ELR (cell line): ENCODE data around the gene ARMC7.
"Not testable (repeated sequence)": the region's sequence is repeated elsewhere in the genome, so short reads cannot be mapped to it uniquely, and the experiment has no call there.

ENCODE experiments used
- DNase-seq: peaks from one replicate; pipeline ENCODE4 v3.0.0-alpha.2; 2015; ENCODE audit warnings: low read depth

Gene ARMC7

GRCh38 chr17:75130059-75130631 lies 20.4 kb downstream of the ARMC7 start:
- DNase-seq: no peak

- peak; percentile 85 for DNase-seq
Observed at GRCh38 chr17:75130632-75131277, 21.0 kb downstream of the ARMC7 start.

GRCh38 chr17:75131278-75132017 lies 21.7 kb downstream of the ARMC7 start, which contains the start of gene NT5C:
Gene NT5C (minus strand): TSS chr17:75131742. CDS start chr17:75131707, 35 bp downstream.
- DNase-seq: peak; percentile 90

DNA sequence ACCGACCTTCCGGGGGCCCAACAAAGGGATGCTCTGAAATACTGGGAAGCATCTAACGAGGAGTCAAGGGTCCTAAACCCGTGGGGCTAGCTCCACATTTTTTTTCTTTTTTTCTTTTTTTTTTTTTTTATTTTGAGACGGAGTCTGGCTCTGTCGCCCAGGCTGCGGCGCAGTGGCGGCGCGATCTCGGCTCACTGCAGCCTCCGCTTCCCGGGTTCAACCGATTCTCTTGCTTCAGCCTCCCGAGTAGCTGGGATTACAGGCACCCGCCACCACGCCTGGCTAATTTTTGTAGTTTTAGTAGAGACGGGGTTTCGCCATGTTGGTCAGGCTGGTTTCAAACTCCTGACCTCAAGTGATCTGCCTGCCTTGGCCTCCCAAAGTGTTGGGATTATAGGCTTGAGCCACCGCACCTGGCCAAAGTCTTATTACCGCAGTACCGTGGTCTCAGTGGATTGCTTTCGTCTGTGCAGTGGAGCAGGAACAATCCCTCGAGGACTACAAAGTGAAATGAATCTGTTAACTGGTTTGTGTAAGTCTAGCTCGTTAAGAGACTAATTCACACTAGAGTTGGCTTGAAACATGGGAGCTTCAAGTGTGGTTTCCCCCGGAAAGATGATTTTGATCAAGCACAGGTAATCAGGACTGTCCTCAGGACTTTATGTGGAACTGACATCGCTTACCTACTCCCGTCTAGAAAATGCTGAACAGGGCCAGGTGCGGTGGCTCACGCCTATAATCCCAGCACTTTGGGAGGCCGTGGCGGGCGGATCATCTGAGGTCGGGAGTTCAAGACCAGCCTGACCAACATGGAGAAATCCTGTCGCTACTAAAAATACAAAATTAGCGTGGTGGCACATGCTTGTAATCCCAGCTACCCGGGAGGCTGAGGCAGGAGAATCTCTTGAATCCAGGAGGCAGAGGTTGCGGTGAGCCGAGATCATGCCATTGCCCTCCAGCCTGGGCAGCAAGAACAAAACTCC lies 22.5 kb downstream of the ARMC7 start:
- not testable (repeated sequence) for DNase-seq

DNA sequence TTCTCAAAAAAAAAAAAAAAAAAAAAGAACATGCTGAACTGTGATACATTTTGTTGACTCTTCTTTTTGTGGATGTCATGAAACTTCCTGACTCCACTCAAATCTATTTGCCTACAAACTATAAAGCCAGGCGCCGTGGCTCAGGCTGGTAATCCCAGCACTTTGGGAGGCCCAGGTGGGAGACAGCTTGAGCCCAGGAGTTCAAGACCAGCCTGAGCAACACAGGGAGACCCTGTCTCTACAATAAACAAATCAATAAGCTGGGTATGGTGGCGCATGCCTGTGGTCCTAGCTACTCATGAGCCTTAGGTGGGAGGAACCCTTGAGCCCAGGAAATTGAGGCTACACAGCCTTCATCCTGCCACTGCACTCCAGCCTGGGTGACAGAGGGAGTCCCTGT lies 23.2 kb downstream of the ARMC7 start:
- no peak for DNase-seq

DNA sequence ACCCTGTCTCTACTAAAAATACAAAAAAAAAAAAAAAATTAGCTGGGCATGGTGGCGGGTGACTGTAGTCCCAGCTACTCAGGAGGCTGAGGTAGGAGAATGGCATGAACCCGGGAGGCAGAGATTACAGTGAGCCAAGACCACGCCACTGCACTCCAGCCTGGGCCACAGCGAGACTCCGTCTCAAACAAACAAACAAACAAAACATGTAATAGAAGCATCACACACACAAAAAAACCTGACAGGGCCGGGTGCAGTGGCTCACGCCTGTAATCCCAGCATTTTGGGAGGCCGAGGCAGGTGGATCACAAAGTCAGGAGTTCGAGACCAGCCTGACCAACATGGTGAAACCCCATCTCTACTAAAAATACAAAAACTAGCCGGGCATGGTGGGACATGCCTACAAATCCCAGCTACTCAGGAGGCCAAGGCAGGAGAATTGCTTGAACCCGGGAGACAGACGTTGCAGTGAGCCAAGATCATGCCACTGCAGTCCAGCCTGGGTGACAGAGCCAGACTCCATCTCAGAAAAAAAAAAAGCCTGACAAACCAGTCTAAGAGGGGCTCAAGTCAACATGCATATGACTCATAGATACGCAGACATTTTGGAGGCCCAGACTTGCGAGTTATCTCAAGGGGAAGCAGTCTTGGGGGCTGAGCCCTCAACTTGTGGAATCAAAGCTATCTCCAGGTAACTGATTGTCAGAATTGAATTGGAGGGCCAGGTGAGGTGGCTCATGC lies 24.0 kb downstream of the ARMC7 start:
- peak; percentile 32 for DNase-seq

DNA sequence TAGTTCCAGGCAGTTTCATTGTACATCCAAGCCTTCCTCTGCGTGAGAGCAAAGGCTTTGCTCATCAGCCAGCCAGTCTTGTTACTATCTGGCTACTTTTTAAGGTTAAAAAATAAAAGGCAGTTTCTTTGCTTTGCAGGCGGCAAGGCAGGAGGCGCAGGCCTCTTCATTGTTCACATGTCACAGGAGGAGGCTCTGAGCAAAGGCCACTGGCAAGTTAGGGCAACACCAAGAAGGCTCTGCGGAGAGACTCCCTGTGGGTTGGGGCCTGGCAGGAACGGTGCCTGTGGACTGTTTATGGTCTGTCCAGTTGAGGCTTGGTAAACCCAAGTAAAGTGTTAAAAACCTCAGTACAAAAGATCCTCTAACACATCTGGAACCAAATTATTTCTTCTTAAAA lies 25.7 kb downstream of the ARMC7 start:
- DNase-seq: no peak

- no peak for DNase-seq
Observed at GRCh38 chr17:75135946-75136345, 26.2 kb downstream of the ARMC7 start.

DNA sequence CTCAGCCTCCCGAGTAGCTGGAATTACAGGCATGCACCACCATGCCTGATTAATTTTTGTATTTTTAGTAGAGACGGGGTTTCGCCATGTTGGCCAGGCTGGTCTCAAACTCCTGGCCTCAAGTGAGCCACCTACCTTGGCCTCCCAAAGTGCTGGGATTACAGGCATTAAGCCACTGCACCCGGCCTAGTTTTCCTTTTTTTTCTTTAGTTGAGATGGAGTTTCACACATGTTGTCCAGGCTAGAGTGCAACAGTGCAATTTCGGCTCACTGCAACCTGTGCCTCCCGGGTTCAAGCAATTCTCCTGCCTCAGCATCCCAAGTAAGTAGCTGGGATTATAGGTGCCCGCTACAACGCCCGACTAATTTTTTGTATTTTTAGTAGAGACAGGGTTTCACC lies 28.0 kb downstream of the ARMC7 start:
- not testable (repeated sequence) for DNase-seq

GRCh38 chr17:75138519-75138918 lies 28.8 kb downstream of the ARMC7 start:
- no peak for DNase-seq

GRCh38 chr17:75142236-75142971 lies 32.6 kb downstream of the ARMC7 start:
- no peak for DNase-seq

GRCh38 chr17:75144816-75145512 lies 35.2 kb downstream of the ARMC7 start:
- no peak for DNase-seq

DNA sequence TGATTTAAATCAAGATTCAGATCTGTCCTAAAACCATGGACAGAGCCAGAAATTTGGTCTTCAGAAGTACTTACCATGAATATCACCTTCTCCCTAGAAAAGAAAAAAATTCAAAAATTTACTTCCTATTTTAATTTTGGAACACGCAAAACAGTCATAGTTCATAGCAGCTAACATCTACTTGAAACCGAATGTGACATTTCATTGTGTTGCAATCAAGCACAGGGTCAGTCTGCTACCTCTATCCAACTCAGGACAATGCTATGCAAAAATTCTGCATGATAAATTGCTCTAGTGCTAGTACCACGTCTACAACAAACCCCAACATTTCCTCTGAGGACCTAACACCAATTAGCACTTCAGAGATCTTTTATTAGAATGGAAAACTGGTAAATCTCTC lies 36.8 kb downstream of the ARMC7 start:
- DNase-seq: no peak

DNA sequence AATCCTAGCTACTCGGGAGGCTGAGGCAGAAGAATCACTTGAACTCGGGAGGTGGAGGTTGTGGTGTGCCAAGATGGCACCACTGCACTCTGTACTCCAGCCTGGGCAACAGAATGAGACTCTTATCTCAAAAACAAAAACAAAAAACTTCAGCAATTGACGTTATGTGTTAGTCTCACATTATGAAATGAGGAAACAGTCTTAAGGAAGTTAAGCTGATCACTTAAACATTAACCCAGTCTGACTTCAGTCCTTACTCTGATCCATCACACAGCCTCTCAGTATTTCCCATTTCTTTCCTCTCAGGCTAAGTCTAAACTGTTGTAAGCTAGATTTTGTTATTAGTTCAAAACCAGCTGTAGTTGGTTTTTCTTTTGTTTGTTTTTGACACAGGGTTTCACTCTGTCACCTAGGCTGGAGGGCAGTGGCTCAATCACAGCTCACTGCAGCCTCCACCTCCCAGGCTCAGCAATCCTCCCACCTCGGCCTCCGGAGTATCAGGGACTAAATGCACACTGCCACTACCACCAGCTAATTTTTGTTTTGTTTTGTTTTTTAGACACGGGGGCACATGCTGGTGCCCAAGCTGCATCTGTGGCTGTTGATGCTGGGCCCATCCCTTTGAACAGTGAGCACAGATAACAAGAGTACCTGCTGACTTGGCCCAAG lies 38.2 kb downstream of the ARMC7 start:
- DNase-seq: no peak

DNA sequence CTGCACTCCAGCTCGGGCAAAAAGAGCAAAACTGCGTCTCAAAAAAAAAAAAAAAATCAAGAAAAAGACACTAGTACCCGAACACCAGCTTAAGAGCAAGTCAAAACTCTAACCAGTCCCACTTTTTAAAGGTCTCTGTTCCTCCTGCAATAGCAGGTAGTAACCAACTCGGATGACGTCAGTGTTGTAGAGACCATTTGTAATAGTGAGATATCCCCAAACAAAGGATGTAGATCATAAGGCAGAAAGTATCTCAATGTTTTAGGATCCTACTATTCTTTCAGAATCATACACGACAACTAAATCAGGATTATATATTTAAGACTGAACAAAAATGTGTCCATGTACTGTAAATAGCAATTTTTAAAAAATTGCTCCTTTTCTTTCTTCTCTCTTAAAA lies 42.2 kb downstream of the ARMC7 start:
- no peak for DNase-seq

- DNase-seq: no peak
Observed at GRCh38 chr17:75152523-75152921, 42.8 kb downstream of the ARMC7 start.

GRCh38 chr17:75152922-75153779 lies 43.4 kb downstream of the ARMC7 start:
- peak; percentile 76 for DNase-seq

DNA sequence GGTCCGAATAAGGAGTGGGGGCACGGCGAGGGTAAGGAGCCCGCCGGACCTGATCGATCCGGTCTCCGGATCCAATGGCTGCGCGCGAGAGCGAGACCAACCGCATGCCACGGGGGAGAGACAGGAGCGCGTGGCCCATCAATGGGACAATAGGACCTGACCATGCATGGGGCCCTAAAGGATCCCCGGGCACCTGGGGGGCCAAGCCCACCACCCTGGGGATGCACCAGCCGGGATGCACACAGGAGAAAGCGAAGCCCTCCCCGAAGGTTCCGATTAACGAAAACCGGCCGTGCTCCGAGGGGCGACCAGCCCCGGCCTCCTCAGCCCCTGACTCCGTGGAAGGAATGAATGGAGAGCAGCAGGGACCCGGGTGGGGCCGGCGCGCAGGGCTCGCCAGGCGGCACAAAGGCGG lies 44.0 kb downstream of the ARMC7 start:
- peak; percentile 54 for DNase-seq
